Left ventricle myocardium inferior (tissue), 1 donor: ENCODE results near the gene SRSF5. TPM values are rescaled to one million over a fixed set of nuclear protein-coding genes. Genes with fewer than 3 reads are reported as not detected.

ENCODE experiments used
- DNase-seq: peaks from one replicate; pipeline ENCODE4 v3.0.0-alpha.2; 2020
- H3K27ac ChIP-seq: fragments of 200-600 bp; replicated peaks from 2 replicates; pipeline ENCODE4 v1.8.0; 2021
- H3K27me3 ChIP-seq: fragments of 200-600 bp; 2 replicates; pipeline ENCODE4 v1.8.0; 2021; ENCODE audit warnings: low read depth
- H3K36me3 ChIP-seq: fragments of 200-600 bp; 2 replicates; pipeline ENCODE4 v1.8.0; 2021
- H3K4me1 ChIP-seq: fragments of 200-600 bp; 2 replicates; pipeline ENCODE4 v1.8.0; 2021
- H3K4me3 ChIP-seq: fragments of 200-600 bp; 2 replicates; pipeline ENCODE4 v1.8.0; 2021; ENCODE audit warnings: mild to moderate bottlenecking, moderate library complexity
- H3K9me3 ChIP-seq: fragments of 200-600 bp; replicated peaks from 2 replicates; pipeline ENCODE4 v1.8.0; 2021
- CTCF ChIP-seq: fragments of 200-600 bp; IDR thresholded peaks from 2 replicates; pipeline ENCODE4 v1.8.0; 2021; ENCODE audit warnings: antibody characterized with exemption, mild to moderate bottlenecking, borderline replicate concordance
- intact Hi-C: fragments of 100-400 bp; cut with micrococcal nuclease; formaldehyde crosslinking; loops from one replicate; pipeline ENCODE4 v1.11.0; 2022
- total RNA-seq: library from RNA; stranded (reverse); fragmentation: NEBNext Ultra II Directional; extraction: Animal tissue kit (Norgen Biotek cat#: 25700); gene quantifications from one replicate; pipeline ENCODE4 v1.2.1, GENCODE V29; 2021
- donor health status: DM: no; HTN: yes; CAD: no; lungs with severe emphysema.

The SRSF5 gene
- total RNA-seq, 1 donor from 2014 or later, result 167 TPM

- no peaks in the 10 kb centered on the region for H3K4me1 ChIP-seq
- no peak for TF ChIP-seq CTCF
- no peaks in the 10 kb centered on the region for H3K27me3 ChIP-seq
- no peaks in the 10 kb centered on the region for H3K36me3 ChIP-seq
- H3K4me3 ChIP-seq, result no peak overlapping the region
- intact Hi-C loops, result no loop called here
- H3K27ac ChIP-seq, result no peak overlapping the region
- DNase-seq, result no peak
- peaks cover 15% of the 10 kb centered on the region for H3K9me3 ChIP-seq
These were observed 25.9 kb upstream of the SRSF5 start for GRCh38 chr14:69741055-69741454.

- intact Hi-C loops, result no loop called here
- TF ChIP-seq CTCF, result no peak
- Histone ChIP-seq H3K9me3 (no peaks in the 10 kb centered on the region), H3K27me3 (no peaks in the 10 kb centered on the region), H3K4me1 (no peaks in the 10 kb centered on the region), H3K4me3 (no peak overlapping the region), H3K27ac (no peak overlapping the region), H3K36me3 (no peaks in the 10 kb centered on the region)
- no peak for DNase-seq
These were observed 17.0 kb upstream of the SRSF5 start for GRCh38 chr14:69749956-69750355.

GRCh38 chr14:69750495-69750894, 16.4 kb upstream of the SRSF5 start:
- no peak for TF ChIP-seq CTCF
- H3K36me3 ChIP-seq, result no peaks in the 10 kb centered on the region
- DNase-seq, result no peak
- H3K4me3 ChIP-seq, result no peak overlapping the region
- H3K27ac ChIP-seq, result no peak overlapping the region
- no peaks in the 10 kb centered on the region for H3K27me3 ChIP-seq
- H3K9me3 ChIP-seq, result no peaks in the 10 kb centered on the region
- H3K4me1 ChIP-seq, result no peaks in the 10 kb centered on the region
- intact Hi-C loops, result no loop called here

GRCh38 chr14:69752773-69753172, 14.2 kb upstream of the SRSF5 start:
- intact Hi-C loops, result no loop called here
- Histone ChIP-seq H3K9me3 (no peaks in the 10 kb centered on the region), H3K36me3 (no peaks in the 10 kb centered on the region), H3K4me3 (no peak overlapping the region), H3K27me3 (no peaks in the 10 kb centered on the region), H3K27ac (no peak overlapping the region), H3K4me1 (peaks cover 5% of the 10 kb centered on the region)
- TF ChIP-seq CTCF, result no peak
- DNase-seq, result no peak

GRCh38 chr14:69753860-69754259, 13.1 kb upstream of the SRSF5 start:
- Histone ChIP-seq H3K9me3 (no peaks in the 10 kb centered on the region), H3K27me3 (no peaks in the 10 kb centered on the region), H3K27ac (no peak overlapping the region), H3K4me1 (peaks cover 5% of the 10 kb centered on the region), H3K36me3 (no peaks in the 10 kb centered on the region), H3K4me3 (no peak overlapping the region)
- intact Hi-C loops, result no loop called here
- DNase-seq, result no peak
- TF ChIP-seq CTCF, result no peak

GRCh38 chr14:69754487-69754886, 12.5 kb upstream of the SRSF5 start:
- H3K36me3 ChIP-seq, result no peaks in the 10 kb centered on the region
- no peaks in the 10 kb centered on the region for H3K27me3 ChIP-seq
- no peak overlapping the region for H3K4me3 ChIP-seq
- no peak overlapping the region for H3K27ac ChIP-seq
- no peak for TF ChIP-seq CTCF
- peaks cover 5% of the 10 kb centered on the region for H3K4me1 ChIP-seq
- no peaks in the 10 kb centered on the region for H3K9me3 ChIP-seq
- DNase-seq, result no peak
- intact Hi-C loops, result no loop called here
